SK-N-SH (cell line): ENCODE measurements around the gene RSRP1. TPM values are rescaled to one million over a fixed set of nuclear protein-coding genes. Genes with fewer than 3 reads are reported as not detected.
"Not testable (repeated sequence)": the region's sequence is repeated elsewhere in the genome, so short reads cannot be mapped to it uniquely, and the experiment has no call there.

Source experiments
- CTCF ChIA-PET: fragments of 300-600, 350-600 bp; formaldehyde crosslinking; extraction: SDS; loops from one replicate; lab custom pipeline; 2021; lab: Yijun Ruan, JAX
- POLR2A ChIA-PET: fragments of 350-600 bp; sonication (Branson Sonifier 250); formaldehyde crosslinking; extraction: SDS; loops from one replicate; lab custom pipeline; 2020; ENCODE audit warnings: antibody characterized with exemption, inconsistent platforms; lab: Yijun Ruan, JAX
- DNase-seq: peaks from one replicate; pipeline ENCODE4 v3.0.0; 2012
- H2AFZ ChIP-seq: fragments of 200-600 bp; sonication (generic); 2 replicates; pipeline ENCODE4 v1.8.1; 2016; ENCODE audit warnings: antibody characterized with exemption, mild to moderate bottlenecking, low read depth
- H3F3A ChIP-seq: fragments of 200-600 bp; sonication (generic); replicated peaks from 2 replicates; pipeline ENCODE3; 2016; ENCODE audit warnings: antibody characterized with exemption, mild to moderate bottlenecking; ENCODE audit not compliant: insufficient read depth
- H3K27ac ChIP-seq, 2 experiments: fragments of 200-500 bp in 1 of 2; fragments of 200-600 bp in 1 of 2; sonication (Bioruptor generic) in 1 of 2; sonication (generic), shearing (Covaris generic) in 1 of 2; 2 replicates each; pipeline versions ENCODE4 v1.5.1 to v1.6.1; 2014 to 2016; ENCODE audit warnings: low read depth in 2 of 2, inconsistent platforms in 1 of 2, low read length in 1 of 2, mild to moderate bottlenecking in 1 of 2, mixed read lengths in 1 of 2
- H3K27me3 ChIP-seq: fragments of 200-600 bp; sonication (generic), shearing (Covaris generic); 2 replicates; pipeline ENCODE4 v1.6.1; 2016; ENCODE audit warnings: mixed run types; ENCODE audit not compliant: insufficient read depth
- H3K36me3 ChIP-seq, 2 experiments: fragments of 200-500 bp in 1 of 2; fragments of 200-600 bp in 1 of 2; sonication (Bioruptor generic) in 1 of 2; sonication (generic) in 1 of 2; replicated peaks in 1 of 2; 2 replicates each; pipeline versions ENCODE3 to v1.5.1; 2014 to 2016; ENCODE audit warnings: low read length in 1 of 2, mild to moderate bottlenecking in 1 of 2; ENCODE audit not compliant: insufficient read depth in 2 of 2, control insufficient read depth in 1 of 2
- H3K4me1 ChIP-seq, 2 experiments: fragments of 200-500 bp in 1 of 2; fragments of 200-600 bp in 1 of 2; sonication (Bioruptor generic) in 1 of 2; sonication (generic), shearing (Covaris generic) in 1 of 2; 2 replicates each; pipeline versions ENCODE4 v1.5.1 to v1.6.1; 2014 to 2016; ENCODE audit warnings: low read depth in 1 of 2, low read length in 1 of 2, mixed run types in 1 of 2; ENCODE audit not compliant: insufficient read depth in 2 of 2, control insufficient read depth in 1 of 2
- H3K4me2 ChIP-seq: fragments of 200-600 bp; sonication (generic), shearing (Covaris generic); 2 replicates; pipeline ENCODE4 v1.6.1; 2017; ENCODE audit warnings: mixed run types
- H3K4me3 ChIP-seq, 2 experiments: fragments of 200-500 bp in 1 of 2; fragments of 200-600 bp in 1 of 2; sonication (Bioruptor generic) in 1 of 2; sonication (generic), shearing (Covaris generic) in 1 of 2; 2 replicates each; pipeline versions ENCODE4 v1.5.1 to v1.8.1; 2014 to 2016; ENCODE audit warnings: low read depth in 2 of 2, inconsistent platforms in 1 of 2, low read length in 1 of 2, mild to moderate bottlenecking in 1 of 2, mixed read lengths in 1 of 2, moderate library complexity in 1 of 2
- H3K79me2 ChIP-seq: fragments of 200-600 bp; sonication (generic); 2 replicates; pipeline ENCODE4 v1.8.1; 2017; ENCODE audit warnings: mild to moderate bottlenecking; ENCODE audit not compliant: insufficient read depth
- H3K9ac ChIP-seq: fragments of 200-600 bp; sonication (generic); 2 replicates; pipeline ENCODE4 v1.6.1; 2017; ENCODE audit warnings: mixed run types
- H3K9me2 ChIP-seq: fragments of 200-600 bp; sonication (generic); 2 replicates; pipeline ENCODE4 v1.6.1; 2017; ENCODE audit warnings: mixed run types
- H3K9me3 ChIP-seq: fragments of 200-600 bp; sonication (generic); 2 replicates; pipeline ENCODE4 v1.6.1; 2017; ENCODE audit warnings: mixed run types, mild to moderate bottlenecking, moderate library complexity
- H4K20me1 ChIP-seq: fragments of 200-600 bp; sonication (generic); 2 replicates; pipeline ENCODE4 v1.6.1; 2017; ENCODE audit warnings: mild to moderate bottlenecking, mixed run types; ENCODE audit not compliant: insufficient read depth
- ELF1 ChIP-seq: IDR thresholded peaks from 2 replicates; pipeline ENCODE4 v1.4.0; 2012
- EP300 ChIP-seq, 2 experiments: IDR thresholded peaks; 2 replicates each; pipeline versions ENCODE4 v1.4.0 to v1.6.1; 2012; ENCODE audit warnings: borderline replicate concordance in 1 of 2, low read depth in 1 of 2, low read length in 1 of 2
- FOSL2 ChIP-seq: IDR thresholded peaks from 2 replicates; pipeline ENCODE4 v1.4.0; 2012; ENCODE audit warnings: low read depth, mild to moderate bottlenecking, moderate library complexity, borderline replicate concordance
- FOXM1 ChIP-seq: IDR thresholded peaks from 2 replicates; pipeline ENCODE4 v1.4.0; 2012; ENCODE audit warnings: low read depth, mild to moderate bottlenecking
- JUND ChIP-seq: IDR thresholded peaks from 2 replicates; pipeline ENCODE4 v1.4.0; 2012
- MEF2A ChIP-seq: IDR thresholded peaks from 2 replicates; pipeline ENCODE4 v1.4.0; 2012; ENCODE audit warnings: low read depth, borderline replicate concordance
- MXI1 ChIP-seq: IDR thresholded peaks from 2 replicates; pipeline ENCODE4 v1.6.1; 2012; ENCODE audit warnings: mild to moderate bottlenecking, low read depth, low read length, improper control_type of control experiment
- NRF1 ChIP-seq: IDR thresholded peaks from 2 replicates; pipeline ENCODE4 v1.6.1; 2012; ENCODE audit warnings: low read depth, mild to moderate bottlenecking, low read length
- POLR2AphosphoS5 ChIP-seq: IDR thresholded peaks from 2 replicates; pipeline ENCODE4 v1.6.1; 2012; ENCODE audit warnings: low read depth, low read length
- RAD21 ChIP-seq: IDR thresholded peaks from 2 replicates; pipeline ENCODE4 v1.6.1; 2012; ENCODE audit warnings: mild to moderate bottlenecking, low read length
- RCOR1 ChIP-seq: fragments of 150-350 bp; IDR thresholded peaks from 2 replicates; pipeline ENCODE4 v1.6.1; 2017; ENCODE audit warnings: antibody characterized with exemption, low read length
- RFX5 ChIP-seq: IDR thresholded peaks from 2 replicates; pipeline ENCODE4 v1.6.1; 2012; ENCODE audit warnings: mild to moderate bottlenecking, improper control_type of control experiment, low read length
- SIN3A ChIP-seq: IDR thresholded peaks from 2 replicates; pipeline ENCODE4 v1.6.1; 2012; ENCODE audit warnings: low read depth, mild to moderate bottlenecking, low read length, moderate library complexity, borderline replicate concordance
- TCF12 ChIP-seq: IDR thresholded peaks from 2 replicates; pipeline ENCODE4 v1.4.0; 2012
- TEAD4 ChIP-seq: IDR thresholded peaks from 2 replicates; pipeline ENCODE4 v1.4.0; 2012; ENCODE audit warnings: mild to moderate bottlenecking, borderline replicate concordance; ENCODE audit not compliant: insufficient read depth
- WGBS: methylation state at CpG from one replicate; pipeline ENCODE4 v1.1.6; 2017; ENCODE audit warnings: low lambda C conversion rate; 5-methylcytosine and 5-hydroxymethylcytosine counted together
- polyA plus RNA-seq, 3 experiments: library from polyadenylated mRNA; depleted of rRNA; stranded (reverse); fragments of >200 nt; gene quantifications; 2 replicates each; pipeline ENCODE4 v1.2.3, GENCODE V29; 2012
- TF ChIP-seq, protein P1 (sequence below): IDR thresholded peaks from 2 replicates; pipeline ENCODE4 v1.4.0; 2012; ENCODE audit warnings: low read depth, borderline replicate concordance
- TF ChIP-seq, protein P2 (sequence below): IDR thresholded peaks from 2 replicates; pipeline ENCODE4 v1.6.1; 2012; ENCODE audit warnings: mild to moderate bottlenecking, low read depth, low read length, moderate library complexity
- TF ChIP-seq, protein P3 (sequence below): fragments of 150-350 bp; IDR thresholded peaks from 2 replicates; pipeline ENCODE4 v1.6.1; 2016; ENCODE audit warnings: mild to moderate bottlenecking, low read depth, low read length

The RSRP1 gene
- polyA plus RNA-seq, 1 of the 3 experiments (the other 2 are of a cell fraction) = 126 TPM

DNA sequence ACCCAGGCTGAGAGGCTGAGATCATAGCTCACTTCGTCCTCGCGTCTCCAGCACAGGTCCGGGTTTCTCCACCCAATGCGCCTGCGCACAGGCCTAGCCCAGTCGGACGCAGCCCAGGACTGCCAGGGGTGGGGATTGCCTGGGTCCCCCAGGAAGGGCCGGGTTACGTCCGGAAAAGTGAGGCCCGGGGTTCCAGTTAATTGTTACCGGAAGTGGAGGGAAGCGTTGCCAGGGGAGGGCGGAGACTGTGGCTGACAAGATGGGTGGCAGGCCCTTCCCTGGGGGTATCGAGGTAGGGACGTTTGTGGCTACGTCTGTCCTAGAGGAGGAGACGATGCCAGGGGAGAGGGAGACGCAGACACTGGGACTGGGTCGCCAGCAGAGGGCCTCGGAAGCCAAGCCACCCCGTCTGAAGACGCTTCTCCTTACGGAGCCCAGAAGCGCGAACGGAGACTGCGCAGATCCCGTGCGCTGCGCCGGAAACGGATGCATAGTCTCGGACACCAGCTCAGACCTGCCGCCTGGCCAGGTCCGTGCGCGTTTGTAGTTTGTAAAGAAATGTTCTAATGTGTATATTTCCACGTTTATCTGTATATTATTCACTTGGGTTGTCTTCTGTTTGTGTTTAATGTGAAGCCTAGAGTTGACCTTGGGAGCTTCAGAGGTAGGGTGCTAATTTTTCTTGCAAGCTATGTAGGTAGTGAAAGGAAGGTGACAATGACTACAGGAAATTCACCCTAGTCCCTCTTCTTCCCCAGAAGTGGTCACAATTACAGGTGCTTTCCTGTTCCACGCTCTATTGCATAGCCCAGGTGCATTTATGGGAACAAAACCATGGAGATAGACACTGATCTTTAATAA lies 7.3 kb downstream of the RSRP1 start (continued):
- TF ChIP-seq, protein P1, sequence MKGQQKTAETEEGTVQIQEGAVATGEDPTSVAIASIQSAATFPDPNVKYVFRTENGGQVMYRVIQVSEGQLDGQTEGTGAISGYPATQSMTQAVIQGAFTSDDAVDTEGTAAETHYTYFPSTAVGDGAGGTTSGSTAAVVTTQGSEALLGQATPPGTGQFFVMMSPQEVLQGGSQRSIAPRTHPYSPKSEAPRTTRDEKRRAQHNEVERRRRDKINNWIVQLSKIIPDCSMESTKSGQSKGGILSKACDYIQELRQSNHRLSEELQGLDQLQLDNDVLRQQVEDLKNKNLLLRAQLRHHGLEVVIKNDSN = no peak
- TF ChIP-seq NRF1 (peak; percentile 83), RCOR1 (peak; percentile 61; the same call in 1 of the 2 replicates), EP300 (IDR thresholded peaks at IDR 0.05; ENCODE audit: borderline replicate concordance in 1 of 2, low read depth in 1 of 2, low read length in 1 of 2) (peak in 1 of 2 experiments; percentile 47; a peak in 1 of 4 replicates), RAD21 (peak; percentile 76), POLR2AphosphoS5 (peak; percentile 78), RFX5 (no peak; the same call in 1 of the 2 replicates), ELF1 (peak; percentile 59), MXI1 (peak; percentile 35; the same call in 1 of the 2 replicates)

DNA sequence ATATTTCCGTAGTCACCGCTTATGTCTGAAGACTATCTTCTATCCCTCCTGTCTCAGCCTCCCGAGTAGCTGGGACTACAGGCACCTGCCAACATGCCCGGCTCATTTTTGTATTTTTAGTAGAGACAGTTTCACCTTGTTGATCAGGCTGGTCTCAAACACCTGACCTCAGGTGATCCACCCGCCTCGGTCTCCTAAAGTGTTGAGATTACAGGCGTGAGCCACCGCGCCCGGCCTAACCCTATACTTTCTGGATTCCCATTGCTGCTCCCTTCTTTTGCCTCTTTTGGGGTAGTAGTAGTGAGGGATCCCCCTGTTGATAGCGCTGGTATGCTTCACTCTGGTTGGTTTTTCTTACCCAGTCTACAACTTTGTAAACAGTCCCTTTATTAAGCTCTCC lies 9.2 kb downstream of the RSRP1 start:
- POLR2A ChIA-PET = interaction anchor here (0.6 to 1.0 kb wide), 2 partner anchors 9 to 250 kb away, joined by 3 read pairs; partner anchors contain the start of gene RSRP1

DNA sequence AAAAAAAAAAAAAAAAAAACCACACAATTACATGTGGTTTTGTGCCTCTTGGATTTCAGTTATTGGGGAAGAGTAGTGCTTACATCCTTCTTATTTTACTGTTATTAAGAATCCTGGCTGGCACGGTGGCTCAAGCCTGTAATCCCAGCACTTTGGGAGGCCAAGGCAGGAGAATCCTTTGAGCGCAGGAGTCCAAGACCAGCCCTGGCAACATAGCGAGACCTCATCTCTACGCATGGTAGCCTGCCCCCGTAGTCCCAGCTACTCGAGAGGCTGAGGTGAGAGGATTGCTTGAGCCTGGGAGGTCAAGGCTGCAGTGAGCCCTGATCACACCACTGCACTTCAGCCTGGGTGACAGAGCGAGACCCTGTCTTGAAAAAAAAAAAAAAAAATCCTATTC lies 11.0 kb downstream of the RSRP1 start:
- H3F3A ChIP-seq = peaks cover 26% of the 10 kb centered on the region
- 95% methylated on average over 7 of the region's 7 CpGs for WGBS
- H3K4me2 ChIP-seq, CTCF ChIA-PET, H3K27ac ChIP-seq, H4K20me1 ChIP-seq, H3K9ac ChIP-seq, H3K27me3 ChIP-seq, H2AFZ ChIP-seq, H3K9me3 ChIP-seq, H3K9me2 ChIP-seq, H3K4me3 ChIP-seq, DNase-seq: not testable (repeated sequence)
- POLR2A ChIA-PET = interaction anchor here (0.7 kb wide), 1 partner anchor 182 kb away, joined by 3 read pairs; no protein-coding TSS in a partner anchor
- H3K79me2 ChIP-seq = peaks cover 70% of the 10 kb centered on the region
- peaks cover 4 to 15% of the 10 kb centered on the region in 2 experiments; a peak in 3 of 4 replicates for H3K4me1 ChIP-seq
- H3K36me3 ChIP-seq = peaks cover 0 to 19% of the 10 kb centered on the region in 2 experiments

More for the DNA sequence above, 9.2 kb downstream of the RSRP1 start:
- Histone ChIP-seq H3F3A (peaks cover 43% of the 10 kb centered on the region), H3K9me3 (no peaks in the 10 kb centered on the region), H3K9ac (no peak overlapping the region), H4K20me1 (no peaks in the 10 kb centered on the region), H3K4me2 (no peak overlapping the region), H3K79me2 (peaks cover 64% of the 10 kb centered on the region)
- TF ChIP-seq MEF2A (no peak), TEAD4 (no peak), FOXM1 (no peak), EP300 (IDR thresholded peaks at IDR 0.05; ENCODE audit: borderline replicate concordance in 1 of 2, low read depth in 1 of 2, low read length in 1 of 2) (no peak), TCF12 (no peak), JUND (no peak), FOSL2 (no peak), ELF1 (no peak), POLR2AphosphoS5 (no peak), SIN3A (no peak)
- TF ChIP-seq, protein P2, sequence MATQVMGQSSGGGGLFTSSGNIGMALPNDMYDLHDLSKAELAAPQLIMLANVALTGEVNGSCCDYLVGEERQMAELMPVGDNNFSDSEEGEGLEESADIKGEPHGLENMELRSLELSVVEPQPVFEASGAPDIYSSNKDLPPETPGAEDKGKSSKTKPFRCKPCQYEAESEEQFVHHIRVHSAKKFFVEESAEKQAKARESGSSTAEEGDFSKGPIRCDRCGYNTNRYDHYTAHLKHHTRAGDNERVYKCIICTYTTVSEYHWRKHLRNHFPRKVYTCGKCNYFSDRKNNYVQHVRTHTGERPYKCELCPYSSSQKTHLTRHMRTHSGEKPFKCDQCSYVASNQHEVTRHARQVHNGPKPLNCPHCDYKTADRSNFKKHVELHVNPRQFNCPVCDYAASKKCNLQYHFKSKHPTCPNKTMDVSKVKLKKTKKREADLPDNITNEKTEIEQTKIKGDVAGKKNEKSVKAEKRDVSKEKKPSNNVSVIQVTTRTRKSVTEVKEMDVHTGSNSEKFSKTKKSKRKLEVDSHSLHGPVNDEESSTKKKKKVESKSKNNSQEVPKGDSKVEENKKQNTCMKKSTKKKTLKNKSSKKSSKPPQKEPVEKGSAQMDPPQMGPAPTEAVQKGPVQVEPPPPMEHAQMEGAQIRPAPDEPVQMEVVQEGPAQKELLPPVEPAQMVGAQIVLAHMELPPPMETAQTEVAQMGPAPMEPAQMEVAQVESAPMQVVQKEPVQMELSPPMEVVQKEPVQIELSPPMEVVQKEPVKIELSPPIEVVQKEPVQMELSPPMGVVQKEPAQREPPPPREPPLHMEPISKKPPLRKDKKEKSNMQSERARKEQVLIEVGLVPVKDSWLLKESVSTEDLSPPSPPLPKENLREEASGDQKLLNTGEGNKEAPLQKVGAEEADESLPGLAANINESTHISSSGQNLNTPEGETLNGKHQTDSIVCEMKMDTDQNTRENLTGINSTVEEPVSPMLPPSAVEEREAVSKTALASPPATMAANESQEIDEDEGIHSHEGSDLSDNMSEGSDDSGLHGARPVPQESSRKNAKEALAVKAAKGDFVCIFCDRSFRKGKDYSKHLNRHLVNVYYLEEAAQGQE = no peak
- TF ChIP-seq, protein P3, sequence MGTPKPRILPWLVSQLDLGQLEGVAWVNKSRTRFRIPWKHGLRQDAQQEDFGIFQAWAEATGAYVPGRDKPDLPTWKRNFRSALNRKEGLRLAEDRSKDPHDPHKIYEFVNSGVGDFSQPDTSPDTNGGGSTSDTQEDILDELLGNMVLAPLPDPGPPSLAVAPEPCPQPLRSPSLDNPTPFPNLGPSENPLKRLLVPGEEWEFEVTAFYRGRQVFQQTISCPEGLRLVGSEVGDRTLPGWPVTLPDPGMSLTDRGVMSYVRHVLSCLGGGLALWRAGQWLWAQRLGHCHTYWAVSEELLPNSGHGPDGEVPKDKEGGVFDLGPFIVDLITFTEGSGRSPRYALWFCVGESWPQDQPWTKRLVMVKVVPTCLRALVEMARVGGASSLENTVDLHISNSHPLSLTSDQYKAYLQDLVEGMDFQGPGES = no peak
- TF ChIP-seq, protein P1 = no peak
- TF ChIP-seq, all 33 proteins: peak for 0
- no peak overlapping the region for H3K4me3 ChIP-seq
- peaks cover 4 to 14% of the 10 kb centered on the region in 2 experiments; a peak in 3 of 4 replicates for H3K4me1 ChIP-seq
- 98% methylated on average over 11 of the region's 11 CpGs for WGBS
- no peaks in the 10 kb centered on the region for H3K27me3 ChIP-seq
- CTCF ChIA-PET = interaction anchor here (0.7 to 1.0 kb wide), 2 partner anchors 11 to 976 kb away, joined by 3 to 4 read pairs; no protein-coding TSS in a partner anchor
- H3K36me3 ChIP-seq = peaks cover 12 to 37% of the 10 kb centered on the region in 2 experiments
- DNase-seq = no peak
- no peaks in the 10 kb centered on the region for H3K9me2 ChIP-seq
- H2AFZ ChIP-seq = no peak overlapping the region
- H3K27ac ChIP-seq = no peak overlapping the region
